Measurements from ENCODE around the gene OR2V1. TPM values are rescaled to one million over a fixed set of nuclear protein-coding genes. Genes with fewer than 3 reads are reported as not detected.
"Not testable (repeated sequence)": the region's sequence is repeated elsewhere in the genome, so short reads cannot be mapped to it uniquely, and the experiment has no call there.

The OR2V1 gene, protein sequence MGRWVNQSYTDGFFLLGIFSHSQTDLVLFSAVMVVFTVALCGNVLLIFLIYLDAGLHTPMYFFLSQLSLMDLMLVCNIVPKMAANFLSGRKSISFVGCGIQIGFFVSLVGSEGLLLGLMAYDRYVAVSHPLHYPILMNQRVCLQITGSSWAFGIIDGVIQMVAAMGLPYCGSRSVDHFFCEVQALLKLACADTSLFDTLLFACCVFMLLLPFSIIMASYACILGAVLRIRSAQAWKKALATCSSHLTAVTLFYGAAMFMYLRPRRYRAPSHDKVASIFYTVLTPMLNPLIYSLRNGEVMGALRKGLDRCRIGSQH
- not detected in 2 replicates for total RNA-seq (ENCODE audit: low replicate concordance)

DNA sequence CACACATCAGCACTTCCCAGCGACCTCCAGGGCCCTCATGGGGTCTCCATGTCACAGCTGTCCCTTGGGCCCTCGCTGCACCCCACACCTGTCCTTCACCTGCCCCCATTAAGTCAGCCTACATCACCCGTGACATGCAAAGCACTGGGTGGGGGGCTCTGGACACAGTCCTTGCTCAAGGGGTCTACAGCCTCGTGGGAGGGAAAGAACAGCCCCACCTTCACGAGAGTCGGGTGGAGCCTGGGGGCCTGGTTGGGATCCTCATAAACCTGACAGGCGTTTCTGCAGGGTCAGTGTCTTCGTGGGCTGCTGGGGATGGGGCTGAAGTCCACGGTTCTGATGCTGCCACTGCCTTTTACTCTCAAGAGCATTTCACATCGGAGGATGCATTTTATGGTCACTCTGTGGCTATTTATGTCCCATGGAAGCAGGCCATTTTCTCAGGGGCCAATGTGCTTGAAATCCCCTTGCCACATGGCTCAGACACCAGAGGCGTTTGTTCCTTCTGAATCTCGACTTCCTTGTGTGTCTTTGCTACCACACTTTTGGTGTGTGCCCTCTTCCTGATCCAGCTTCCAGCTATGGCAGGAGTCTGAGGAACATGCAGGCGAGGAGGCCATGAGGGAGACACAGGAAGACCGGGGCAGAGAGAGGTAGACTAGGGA, at the start of gene OR2V1:
Gene OR2V1, minus strand, starts transcription at position 338 of the 665 bp plus-strand sequence. CDS start 5,865 bp downstream, outside the sequence.
- no peaks in the 10 kb centered on the region for H3K79me2 ChIP-seq (ENCODE audit: low read depth)
- no peaks in the 10 kb centered on the region for H3K9me3 ChIP-seq (ENCODE audit: low read depth)
- H4K20me1 ChIP-seq (ENCODE audit: low read depth), result no peaks in the 10 kb centered on the region
- Mint-ChIP-seq H3K4me3 (no peak within 1 kb of the TSS), H3K27ac (no peak within 1 kb of the TSS), H3K36me3 (no peaks in the 10 kb centered on the region), H3K27me3 (ENCODE audit: insufficient read depth, low read depth) (peaks cover 20% of the 10 kb centered on the region), H3K4me1 (no peaks in the 10 kb centered on the region), H3K9me3 (peaks cover 7% of the 10 kb centered on the region)
- DNase-seq (ENCODE audit: low spot score), result no peak
- no peaks in the 10 kb centered on the region for H3K4me1 ChIP-seq
- no peaks in the 10 kb centered on the region for H3K36me3 ChIP-seq
- no peak within 1 kb of the TSS for H3K9ac ChIP-seq
- H3F3A ChIP-seq (ENCODE audit: low read depth), result no peaks in the 10 kb centered on the region
- TF ChIP-seq EZH2phosphoT487 (IDR thresholded peaks at IDR 0.05) (no peak), EZH2 (IDR thresholded peaks at IDR 0.05) (no peak)
- TF ChIP-seq, protein P1, sequence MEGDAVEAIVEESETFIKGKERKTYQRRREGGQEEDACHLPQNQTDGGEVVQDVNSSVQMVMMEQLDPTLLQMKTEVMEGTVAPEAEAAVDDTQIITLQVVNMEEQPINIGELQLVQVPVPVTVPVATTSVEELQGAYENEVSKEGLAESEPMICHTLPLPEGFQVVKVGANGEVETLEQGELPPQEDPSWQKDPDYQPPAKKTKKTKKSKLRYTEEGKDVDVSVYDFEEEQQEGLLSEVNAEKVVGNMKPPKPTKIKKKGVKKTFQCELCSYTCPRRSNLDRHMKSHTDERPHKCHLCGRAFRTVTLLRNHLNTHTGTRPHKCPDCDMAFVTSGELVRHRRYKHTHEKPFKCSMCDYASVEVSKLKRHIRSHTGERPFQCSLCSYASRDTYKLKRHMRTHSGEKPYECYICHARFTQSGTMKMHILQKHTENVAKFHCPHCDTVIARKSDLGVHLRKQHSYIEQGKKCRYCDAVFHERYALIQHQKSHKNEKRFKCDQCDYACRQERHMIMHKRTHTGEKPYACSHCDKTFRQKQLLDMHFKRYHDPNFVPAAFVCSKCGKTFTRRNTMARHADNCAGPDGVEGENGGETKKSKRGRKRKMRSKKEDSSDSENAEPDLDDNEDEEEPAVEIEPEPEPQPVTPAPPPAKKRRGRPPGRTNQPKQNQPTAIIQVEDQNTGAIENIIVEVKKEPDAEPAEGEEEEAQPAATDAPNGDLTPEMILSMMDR (IDR thresholded peaks at IDR 0.05), result no peak
- no peak within 1 kb of the TSS for H2AFZ ChIP-seq (replicated peaks)
- no peak within 1 kb of the TSS for H3K4me3 ChIP-seq
- H3K27ac ChIP-seq, result no peak within 1 kb of the TSS
- no peak within 1 kb of the TSS for H3K4me2 ChIP-seq
- peaks cover 24% of the 10 kb centered on the region for H3K27me3 ChIP-seq

DNA sequence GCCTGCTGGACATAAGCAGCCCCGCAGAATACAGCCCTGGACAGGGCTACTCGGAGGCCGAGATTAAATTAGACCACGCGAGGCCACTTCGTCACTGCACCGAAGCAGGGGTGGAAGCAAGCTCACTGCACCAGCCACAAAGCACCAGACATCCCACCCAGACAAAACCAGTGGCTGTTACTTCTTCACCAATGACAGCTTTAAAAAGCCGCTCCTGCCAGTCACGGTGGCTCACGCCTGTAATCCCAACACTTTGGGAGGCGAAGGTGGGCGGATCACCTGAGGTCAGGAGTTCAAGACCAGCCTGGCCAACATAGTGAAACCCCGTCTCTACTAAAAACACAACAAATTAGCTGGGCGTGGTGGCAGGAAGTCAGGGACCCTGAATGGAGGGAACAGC, 46.6 kb upstream of the OR2V1 start:
- H3K79me2 ChIP-seq (ENCODE audit: low read depth); DNase-seq (ENCODE audit: low spot score); H3K4me3 ChIP-seq; H3K36me3 Mint-ChIP-seq; H3K9ac ChIP-seq; H3K9me3 Mint-ChIP-seq; H3K4me3 Mint-ChIP-seq; H2AFZ ChIP-seq (replicated peaks); H3K36me3 ChIP-seq; H3K4me1 ChIP-seq; H3K27ac ChIP-seq; H3K4me2 ChIP-seq; H3K9me3 ChIP-seq (ENCODE audit: low read depth); H4K20me1 ChIP-seq (ENCODE audit: low read depth); H3K27ac Mint-ChIP-seq: not testable (repeated sequence)
- Histone ChIP-seq H3F3A (ENCODE audit: low read depth) (peaks cover 33% of the 10 kb centered on the region), H3K27me3 (peaks cover 51% of the 10 kb centered on the region)
- H3K4me1 Mint-ChIP-seq, result peaks cover 13% of the 10 kb centered on the region
- H3K27me3 Mint-ChIP-seq (ENCODE audit: insufficient read depth, low read depth), result peaks cover 51% of the 10 kb centered on the region

DNA sequence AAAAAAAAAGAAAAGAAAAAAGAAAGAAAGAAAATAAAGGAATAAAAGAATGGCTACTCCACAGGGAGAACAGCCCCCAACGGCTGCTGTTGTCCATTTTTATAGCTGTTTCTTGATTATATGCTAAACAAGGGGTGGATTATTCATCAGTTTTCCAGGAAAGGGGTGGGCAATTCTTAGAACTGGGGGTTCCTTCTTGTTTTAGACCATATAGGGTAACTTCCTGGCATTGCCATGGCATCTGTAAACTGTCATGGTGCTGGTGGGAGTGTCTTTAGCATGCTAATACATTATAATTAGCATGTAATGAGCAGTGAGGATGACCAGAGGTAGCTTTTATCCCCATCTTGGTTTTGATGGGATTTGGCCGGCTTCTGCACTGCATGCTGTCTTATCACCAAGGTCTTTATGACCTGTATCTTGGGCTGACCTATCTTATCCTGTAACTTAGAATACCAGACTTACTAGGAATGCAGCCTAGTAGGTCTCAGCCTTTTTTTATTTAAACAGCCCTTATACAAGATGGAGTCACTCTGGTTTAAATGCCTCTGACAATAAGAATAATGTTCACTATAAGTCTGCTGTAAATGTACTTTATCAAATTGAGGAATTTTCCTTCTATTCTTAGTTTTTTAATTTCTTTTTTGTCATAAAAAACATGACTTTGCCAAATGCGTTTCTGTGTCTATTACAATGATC, 45.4 kb upstream of the OR2V1 start:
- Histone ChIP-seq H3K27me3 (peaks cover 63% of the 10 kb centered on the region), H4K20me1 (ENCODE audit: low read depth) (peaks cover 4% of the 10 kb centered on the region), H3K4me3 (no peak overlapping the region), H2AFZ (replicated peaks) (no peak overlapping the region), H3K4me1 (no peaks in the 10 kb centered on the region), H3K9me3 (ENCODE audit: low read depth) (no peaks in the 10 kb centered on the region), H3K9ac (no peak overlapping the region), H3F3A (ENCODE audit: low read depth) (peaks cover 24% of the 10 kb centered on the region), H3K36me3 (no peaks in the 10 kb centered on the region), H3K27ac (no peak overlapping the region), H3K79me2 (ENCODE audit: low read depth) (no peaks in the 10 kb centered on the region), H3K4me2 (no peak overlapping the region)
- H3K27me3 Mint-ChIP-seq (ENCODE audit: insufficient read depth, low read depth), result peaks cover 59% of the 10 kb centered on the region
- H3K27ac Mint-ChIP-seq, result no peak overlapping the region
- peaks cover 5% of the 10 kb centered on the region for H3K4me1 Mint-ChIP-seq
- H3K36me3 Mint-ChIP-seq, result no peaks in the 10 kb centered on the region
- no peak for DNase-seq (ENCODE audit: low spot score)
- peaks cover 4% of the 10 kb centered on the region for H3K9me3 Mint-ChIP-seq
- TF ChIP-seq EZH2phosphoT487 (IDR thresholded peaks at IDR 0.05), result no peak
- TF ChIP-seq, protein P1 (IDR thresholded peaks at IDR 0.05), result no peak
- no peak for TF ChIP-seq EZH2 (IDR thresholded peaks at IDR 0.05)
- no peak overlapping the region for H3K4me3 Mint-ChIP-seq
